ENCODE data around the gene FBXO17. TPM values are rescaled to one million over a fixed set of nuclear protein-coding genes. Genes with fewer than 3 reads are reported as not detected.

Gene FBXO17
- total RNA-seq, 1 experiment from 2014 or later, result 3.9 TPM

GRCh38 chr19:38910488-38910887 is 65.1 kb downstream of the FBXO17 start:
- Histone ChIP-seq H3K27ac (no peak overlapping the region), H3K4me1 (replicated peaks) (no peaks in the 10 kb centered on the region), H3K27me3 (replicated peaks) (no peaks in the 10 kb centered on the region), H3K36me3 (peaks cover 18% of the 10 kb centered on the region; the same call in 1 of the 2 replicates), H3K4me3 (no peak overlapping the region), H3K9me3 (replicated peaks) (no peaks in the 10 kb centered on the region)
- no peak for DNase-seq (ENCODE audit: low read depth in 1 of 2, low spot score in 2 of 2)

- no peak overlapping the region for H3K4me3 ChIP-seq
- no peak overlapping the region for H3K27ac ChIP-seq
- peaks cover 27% of the 10 kb centered on the region for H3K36me3 ChIP-seq
- no peaks in the 10 kb centered on the region for H3K27me3 ChIP-seq (replicated peaks)
- DNase-seq (ENCODE audit: low read depth in 1 of 2, low spot score in 2 of 2), result no peak
- H3K4me1 ChIP-seq (replicated peaks), result no peaks in the 10 kb centered on the region
- H3K9me3 ChIP-seq (replicated peaks), result no peaks in the 10 kb centered on the region
Observed at GRCh38 chr19:38908911-38909310, 66.6 kb downstream of the FBXO17 start.

- Histone ChIP-seq H3K36me3 (peaks cover 27% of the 10 kb centered on the region), H3K4me3 (no peak overlapping the region), H3K27me3 (replicated peaks) (no peaks in the 10 kb centered on the region), H3K9me3 (replicated peaks) (no peaks in the 10 kb centered on the region), H3K27ac (no peak overlapping the region), H3K4me1 (replicated peaks) (no peaks in the 10 kb centered on the region)
- DNase-seq (ENCODE audit: low read depth in 1 of 2, low spot score in 2 of 2), result no peak
Observed at GRCh38 chr19:38907670-38908069, 67.9 kb downstream of the FBXO17 start.

GRCh38 chr19:38907227-38907626 is 68.3 kb downstream of the FBXO17 start:
- Histone ChIP-seq H3K36me3 (peaks cover 27% of the 10 kb centered on the region), H3K9me3 (replicated peaks) (no peaks in the 10 kb centered on the region), H3K27me3 (replicated peaks) (no peaks in the 10 kb centered on the region), H3K4me3 (no peak overlapping the region), H3K4me1 (replicated peaks) (no peaks in the 10 kb centered on the region), H3K27ac (no peak overlapping the region)
- DNase-seq (ENCODE audit: low read depth in 1 of 2, low spot score in 2 of 2), result no peak

- H3K9me3 ChIP-seq (replicated peaks), result no peaks in the 10 kb centered on the region
- H3K27ac ChIP-seq, result no peak overlapping the region
- no peak overlapping the region for H3K4me3 ChIP-seq
- H3K27me3 ChIP-seq (replicated peaks), result no peaks in the 10 kb centered on the region
- no peaks in the 10 kb centered on the region for H3K4me1 ChIP-seq (replicated peaks)
- DNase-seq (ENCODE audit: low read depth in 1 of 2, low spot score in 2 of 2), result no peak
- peaks cover 27% of the 10 kb centered on the region for H3K36me3 ChIP-seq
Observed at GRCh38 chr19:38905620-38906019, 69.9 kb downstream of the FBXO17 start.

GRCh38 chr19:38904581-38905539 is 70.7 kb downstream of the FBXO17 start:
- no peaks in the 10 kb centered on the region for H3K4me1 ChIP-seq (replicated peaks)
- DNase-seq (ENCODE audit: low read depth in 1 of 2, low spot score in 2 of 2), result no peak
- H3K9me3 ChIP-seq (replicated peaks), result no peaks in the 10 kb centered on the region
- H3K36me3 ChIP-seq, result peaks cover 27% of the 10 kb centered on the region
- no peaks in the 10 kb centered on the region for H3K27me3 ChIP-seq (replicated peaks)
- no peak overlapping the region for H3K27ac ChIP-seq
- H3K4me3 ChIP-seq, result no peak overlapping the region

- no peaks in the 10 kb centered on the region for H3K27me3 ChIP-seq (replicated peaks)
- H3K9me3 ChIP-seq (replicated peaks), result no peaks in the 10 kb centered on the region
- peaks cover 15% of the 10 kb centered on the region for H3K36me3 ChIP-seq
- peaks cover 6% of the 10 kb centered on the region; the same call in 1 of the 2 replicates for H3K4me1 ChIP-seq (replicated peaks)
- no peak overlapping the region for H3K4me3 ChIP-seq
- no peak overlapping the region for H3K27ac ChIP-seq
- DNase-seq (ENCODE audit: low read depth in 1 of 2, low spot score in 2 of 2), result no peak
Observed at GRCh38 chr19:38901683-38902082, 73.9 kb downstream of the FBXO17 start.

- Histone ChIP-seq H3K36me3 (peaks cover 12% of the 10 kb centered on the region), H3K27ac (peak overlapping the region; percentile 90; the same call in 1 of the 2 replicates), H3K4me3 (peak overlapping the region; percentile 69), H3K9me3 (replicated peaks) (no peaks in the 10 kb centered on the region), H3K27me3 (replicated peaks) (no peaks in the 10 kb centered on the region), H3K4me1 (replicated peaks) (peaks cover 6% of the 10 kb centered on the region; the same call in 1 of the 2 replicates)
- no peak for DNase-seq (ENCODE audit: low read depth in 1 of 2, low spot score in 2 of 2)
Observed at GRCh38 chr19:38900743-38901190, 74.8 kb downstream of the FBXO17 start.

GRCh38 chr19:38900202-38900629 is 75.3 kb downstream of the FBXO17 start:
- Histone ChIP-seq H3K4me1 (replicated peaks) (peaks cover 6% of the 10 kb centered on the region; the same call in 1 of the 2 replicates), H3K27me3 (replicated peaks) (no peaks in the 10 kb centered on the region), H3K27ac (peak overlapping the region; percentile 90), H3K4me3 (peak overlapping the region; percentile 69), H3K9me3 (replicated peaks) (no peaks in the 10 kb centered on the region), H3K36me3 (peaks cover 6% of the 10 kb centered on the region)
- DNase-seq (ENCODE audit: low read depth in 1 of 2, low spot score in 2 of 2), result no peak

- Histone ChIP-seq H3K27ac (peak within 1 kb of the TSS; percentile 90), H3K4me3 (peak within 1 kb of the TSS; percentile 69), H3K4me1 (replicated peaks) (peaks cover 6% of the 10 kb centered on the region; the same call in 1 of the 2 replicates), H3K36me3 (peaks cover 1% of the 10 kb centered on the region), H3K27me3 (replicated peaks) (no peaks in the 10 kb centered on the region), H3K9me3 (replicated peaks) (no peaks in the 10 kb centered on the region)
- DNase-seq (ENCODE audit: low read depth in 1 of 2, low spot score in 2 of 2), result peak; percentile 99 to 100
Observed at GRCh38 chr19:38899447-38900201, 75.9 kb downstream of the FBXO17 start, which contains the start of the genes NFKBIB and SIRT2. NFKBIB (plus strand) TSS chr19:38899969; CDS start chr19:38900033, 64 bp downstream. SIRT2 (minus strand) TSS chr19:38899618; CDS start chr19:38899521, 97 bp downstream.

GRCh38 chr19:38898788-38899446 is 76.6 kb downstream of the FBXO17 start:
- no peak for DNase-seq (ENCODE audit: low read depth in 1 of 2, low spot score in 2 of 2)
- peak overlapping the region; percentile 37 for H3K27ac ChIP-seq

GRCh38 chr19:38894968-38895367 is 80.6 kb downstream of the FBXO17 start:
- Histone ChIP-seq H3K9me3 (replicated peaks) (no peaks in the 10 kb centered on the region), H3K4me1 (replicated peaks) (peaks cover 6% of the 10 kb centered on the region; the same call in 1 of the 2 replicates), H3K27ac (no peak overlapping the region), H3K27me3 (replicated peaks) (no peaks in the 10 kb centered on the region), H3K4me3 (no peak overlapping the region), H3K36me3 (peaks cover under 1% of the 10 kb centered on the region; the same call in 1 of the 2 replicates)
- no peak for DNase-seq (ENCODE audit: low read depth in 1 of 2, low spot score in 2 of 2)

More at GRCh38 chr19:38898788-38899446, 76.6 kb downstream of the FBXO17 start:
- Histone ChIP-seq H3K27me3 (replicated peaks) (no peaks in the 10 kb centered on the region), H3K4me3 (peak overlapping the region; percentile 69), H3K9me3 (replicated peaks) (no peaks in the 10 kb centered on the region), H3K36me3 (no peaks in the 10 kb centered on the region), H3K4me1 (replicated peaks) (peaks cover 6% of the 10 kb centered on the region; the same call in 1 of the 2 replicates)

GRCh38 chr19:38893341-38893771 is 82.2 kb downstream of the FBXO17 start:
- Histone ChIP-seq H3K27me3 (replicated peaks) (no peaks in the 10 kb centered on the region), H3K36me3 (peaks cover 11% of the 10 kb centered on the region; the same call in 1 of the 2 replicates), H3K4me3 (no peak overlapping the region), H3K4me1 (replicated peaks) (peaks cover under 1% of the 10 kb centered on the region; the same call in 1 of the 2 replicates), H3K27ac (no peak overlapping the region), H3K9me3 (replicated peaks) (no peaks in the 10 kb centered on the region)
- no peak for DNase-seq (ENCODE audit: low read depth in 1 of 2, low spot score in 2 of 2)

All from SJSA1 (cell line).